PC-3 (cell line): ENCODE results near the gene GRIA4. TPM values are rescaled to one million over a fixed set of nuclear protein-coding genes. Genes with fewer than 3 reads are reported as not detected.

Experiments used
- ATAC-seq: fragments of 200-7000 bp; cut with Tn5 transposase; 2 replicates; pipeline ENCODE4 v1.9.1; 2020; ENCODE audit warnings: mild to moderate bottlenecking, moderate library complexity
- BruUV-seq: library from RNA; stranded (reverse); fragments of 400-500 nt; replicated peaks from 2 replicates; lab custom pipeline; 2021; lab: Mats Ljungman, UMichigan
- CTCF ChIA-PET: fragments of 300-600 bp; sonication (Branson Sonifier 250); formaldehyde crosslinking; loops from one replicate; lab custom pipeline; 2022; ENCODE audit warnings: antibody characterized with exemption; lab: Charles Lee
- POLR2A ChIA-PET: fragments of 300-600 bp; sonication (Branson Sonifier 250); formaldehyde crosslinking; loops from one replicate; lab custom pipeline; 2022; ENCODE audit warnings: antibody characterized with exemption; ENCODE audit not compliant: unreplicated experiment; lab: Charles Lee
- DNase-seq: peaks from one replicate; pipeline ENCODE4 v3.0.0-alpha.2; 2015
- H2AFZ ChIP-seq: fragments of 300-600 bp; sonication (generic); 2 replicates; pipeline ENCODE4 v1.6.0; 2016; ENCODE audit warnings: antibody characterized with exemption, low read length
- H3F3A ChIP-seq: fragments of 300-600 bp; sonication (generic); one replicate; pipeline ENCODE4 v1.6.0; 2017; ENCODE audit warnings: antibody characterized with exemption, low read length, control low read depth, mild to moderate bottlenecking; ENCODE audit not compliant: unreplicated experiment
- H3K27ac ChIP-seq: fragments of 300-600 bp; sonication (generic); 2 replicates; pipeline ENCODE4 v1.5.1; 2016; ENCODE audit warnings: mild to moderate bottlenecking, low read length
- H3K27me3 ChIP-seq: fragments of 300-600 bp; sonication (generic); 2 replicates; pipeline ENCODE4 v1.6.1; 2016; ENCODE audit warnings: low read length, mixed read lengths
- H3K36me3 ChIP-seq: fragments of 300-600 bp; sonication (generic); 2 replicates; pipeline ENCODE4 v1.6.1; 2016; ENCODE audit warnings: low read depth, mixed run types, low read length, mixed read lengths
- H3K4me1 ChIP-seq: fragments of 300-600 bp; sonication (generic); 2 replicates; pipeline ENCODE4 v1.5.1; 2016; ENCODE audit warnings: low read length; ENCODE audit not compliant: insufficient read depth
- H3K4me2 ChIP-seq: fragments of 300-600 bp; sonication (generic); 2 replicates; pipeline ENCODE4 v1.6.0; 2016; ENCODE audit warnings: low read length
- H3K4me3 ChIP-seq: fragments of 300-600 bp; sonication (generic); 2 replicates; pipeline ENCODE4 v1.5.1; 2016; ENCODE audit warnings: mild to moderate bottlenecking, low read length, mixed read lengths
- H3K79me2 ChIP-seq: fragments of 300-600 bp; sonication (generic); 2 replicates; pipeline ENCODE4 v1.6.1; 2017; ENCODE audit warnings: low read length, mixed read lengths
- H3K9ac ChIP-seq: fragments of 300-600 bp; sonication (generic); 2 replicates; pipeline ENCODE4 v1.6.0; 2016; ENCODE audit warnings: mild to moderate bottlenecking, low read length
- H3K9me2 ChIP-seq: fragments of 300-600 bp; sonication (generic); replicated peaks from 2 replicates; pipeline ENCODE4 v1.6.1; 2016; ENCODE audit warnings: mixed run types, low read length, mixed read lengths
- H3K9me3 ChIP-seq: fragments of 300-600 bp; sonication (generic); 2 replicates; pipeline ENCODE4 v1.6.1; 2016; ENCODE audit warnings: low read length, mixed read lengths
- H4K20me1 ChIP-seq: fragments of 300-600 bp; sonication (generic); 2 replicates; pipeline ENCODE4 v1.6.1; 2016; ENCODE audit warnings: low read length, mixed read lengths
- EZH2 ChIP-seq: fragments of 300-600 bp; sonication (generic); IDR thresholded peaks from one replicate; pipeline ENCODE4 v1.6.1; 2017; ENCODE audit warnings: antibody characterized with exemption, mild to moderate bottlenecking, low read length; ENCODE audit not compliant: unreplicated experiment
- EZH2phosphoT487 ChIP-seq: fragments of 300-600 bp; sonication (generic); IDR thresholded peaks from 2 replicates; pipeline ENCODE4 v1.6.1; 2018; ENCODE audit warnings: mild to moderate bottlenecking, antibody characterized with exemption, low read length, borderline replicate concordance
- intact Hi-C: fragments of 100-400 bp; cut with micrococcal nuclease; formaldehyde crosslinking; loops from 2 replicates; pipeline ENCODE4 v1.9.0; 2023
- total RNA-seq: library from RNA; depleted of rRNA; stranded (reverse); fragments of >200 nt; gene quantifications from 2 replicates; pipeline ENCODE4 v1.2.3, GENCODE V29; 2014
- TF ChIP-seq, protein P1 (sequence below): fragments of 300-600 bp; sonication (generic); conservative IDR thresholded peaks from 2 replicates; pipeline ENCODE4 v1.5.1; 2017; ENCODE audit warnings: antibody characterized with exemption, low read depth, mild to moderate bottlenecking, low read length

The GRIA4 gene
- total RNA-seq, 1 experiment from 2014 or later = not detected

DNA sequence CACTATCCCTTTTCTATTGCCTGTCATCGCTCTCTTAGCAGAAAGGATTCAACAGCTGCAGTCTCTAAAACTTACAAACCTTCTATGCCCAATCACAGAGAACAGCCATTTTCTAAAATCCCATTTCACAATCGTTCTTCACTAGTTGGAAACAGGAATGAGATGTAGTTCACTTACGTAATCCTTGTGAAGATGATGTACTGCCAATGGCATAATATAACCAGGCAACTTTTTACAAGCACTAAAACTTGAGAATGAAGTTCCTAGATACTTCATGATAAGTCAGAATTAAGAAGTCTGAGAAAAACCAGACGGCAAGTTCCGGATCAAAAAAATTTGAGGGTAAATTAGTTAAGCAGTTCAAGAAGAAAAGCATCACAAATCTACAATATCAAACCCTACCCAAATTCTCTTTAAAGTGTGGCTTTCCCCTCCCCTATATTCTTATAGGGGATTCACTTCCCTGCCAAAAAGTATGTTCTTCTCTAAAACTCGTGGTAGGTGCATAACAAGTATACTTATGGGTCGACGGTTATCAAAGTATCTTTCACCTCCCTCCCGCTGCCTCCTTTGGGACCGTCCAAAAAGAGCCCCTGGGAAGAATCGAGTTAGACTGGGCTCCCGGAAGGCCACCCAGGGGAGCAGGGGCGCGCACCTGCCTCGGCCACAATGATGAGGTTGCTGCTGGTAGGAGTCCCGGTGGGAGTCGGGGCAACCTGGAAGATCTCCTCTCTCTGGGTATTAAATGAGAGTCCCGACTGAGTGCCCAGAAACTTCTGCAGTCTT lies 411.5 kb downstream of the GRIA4 start:
- Histone ChIP-seq H3K4me2 (peak overlapping the region; percentile 83), H3F3A (no peaks in the 10 kb centered on the region), H3K4me1 (peaks cover 28% of the 10 kb centered on the region), H2AFZ (peak overlapping the region; percentile 88), H3K27me3 (no peaks in the 10 kb centered on the region), H3K79me2 (peaks cover 55% of the 10 kb centered on the region), H3K9me2 (no peaks in the 10 kb centered on the region), H3K9me3 (no peaks in the 10 kb centered on the region), H3K4me3 (peak overlapping the region; percentile 91), H4K20me1 (no peaks in the 10 kb centered on the region), H3K27ac (peak overlapping the region; percentile 9; the same call in 1 of the 2 replicates), H3K36me3 (0 out of 2 replicates have a peak, but pooled peaks cover 3% of the 10 kb centered on the region), H3K9ac (peak overlapping the region; percentile 74)
- ChIA-PET CTCF (no interaction called here), POLR2A (no interaction called here)
- TF ChIP-seq, protein P1, sequence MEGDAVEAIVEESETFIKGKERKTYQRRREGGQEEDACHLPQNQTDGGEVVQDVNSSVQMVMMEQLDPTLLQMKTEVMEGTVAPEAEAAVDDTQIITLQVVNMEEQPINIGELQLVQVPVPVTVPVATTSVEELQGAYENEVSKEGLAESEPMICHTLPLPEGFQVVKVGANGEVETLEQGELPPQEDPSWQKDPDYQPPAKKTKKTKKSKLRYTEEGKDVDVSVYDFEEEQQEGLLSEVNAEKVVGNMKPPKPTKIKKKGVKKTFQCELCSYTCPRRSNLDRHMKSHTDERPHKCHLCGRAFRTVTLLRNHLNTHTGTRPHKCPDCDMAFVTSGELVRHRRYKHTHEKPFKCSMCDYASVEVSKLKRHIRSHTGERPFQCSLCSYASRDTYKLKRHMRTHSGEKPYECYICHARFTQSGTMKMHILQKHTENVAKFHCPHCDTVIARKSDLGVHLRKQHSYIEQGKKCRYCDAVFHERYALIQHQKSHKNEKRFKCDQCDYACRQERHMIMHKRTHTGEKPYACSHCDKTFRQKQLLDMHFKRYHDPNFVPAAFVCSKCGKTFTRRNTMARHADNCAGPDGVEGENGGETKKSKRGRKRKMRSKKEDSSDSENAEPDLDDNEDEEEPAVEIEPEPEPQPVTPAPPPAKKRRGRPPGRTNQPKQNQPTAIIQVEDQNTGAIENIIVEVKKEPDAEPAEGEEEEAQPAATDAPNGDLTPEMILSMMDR = no peak
- no peak for TF ChIP-seq EZH2
- no peak for TF ChIP-seq EZH2phosphoT487
- ATAC-seq (peak; percentile 14), DNase-seq (peak; percentile 59)
- intact Hi-C loops = loop anchor here (5.0 kb wide), 2 partner anchors 84 to 99 kb away; no protein-coding TSS in a partner anchor
- TSS peak; percentile 60 for BruUV-seq

DNA sequence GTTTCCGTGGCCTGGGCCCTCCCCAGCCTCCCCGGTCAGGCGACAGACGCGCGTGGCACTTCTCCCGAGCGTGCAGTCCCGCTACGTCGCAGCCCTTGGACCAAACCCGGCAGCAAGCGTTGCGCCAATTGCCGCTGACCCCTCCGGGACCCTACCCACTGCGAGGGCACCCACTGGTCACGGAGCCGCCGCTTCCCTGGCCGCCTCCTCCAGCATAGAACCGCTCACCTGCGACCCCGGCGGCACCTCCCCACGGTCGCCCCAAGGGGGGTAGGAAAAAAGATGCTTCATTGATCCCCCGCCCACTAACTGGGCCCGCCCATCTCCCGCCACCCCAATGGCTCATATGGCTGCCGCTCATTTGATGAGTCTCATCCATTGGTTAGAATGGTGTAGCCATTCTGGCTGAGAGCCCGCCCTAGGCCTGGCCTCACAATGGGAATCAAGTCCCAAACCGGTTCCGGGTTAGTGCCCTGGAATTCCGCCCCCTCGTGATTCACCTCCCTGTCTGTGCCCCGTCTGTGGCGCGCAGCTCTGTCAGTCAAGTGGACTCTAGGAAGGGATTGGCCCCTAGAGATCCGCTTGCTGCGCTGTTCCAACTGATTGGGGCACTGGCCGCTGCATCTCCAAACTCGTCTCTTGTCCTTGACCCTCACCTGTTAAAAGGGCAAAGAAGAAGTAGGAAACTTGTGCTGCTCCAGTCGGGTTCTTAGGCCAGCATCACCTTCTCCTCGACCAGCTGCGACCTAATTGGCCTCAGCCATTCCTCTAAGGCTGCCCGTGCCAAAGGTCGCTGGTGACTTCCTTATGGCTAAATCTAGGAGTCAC lies 412.3 kb downstream of the GRIA4 start, which contains the start of gene MSANTD4:
Gene MSANTD4 (minus strand): TSS at position 274 of the 828 bp plus-strand sequence. CDS start 11,323 bp downstream, outside the sequence.
- peak within 1 kb of the TSS; percentile 9; the same call in 1 of the 2 replicates for H3K27ac ChIP-seq
- peaks cover 47% of the 10 kb centered on the region for H3K79me2 ChIP-seq
- H2AFZ ChIP-seq = peak within 1 kb of the TSS; percentile 89
- H3K9me3 ChIP-seq = no peaks in the 10 kb centered on the region
- no TSS peak for BruUV-seq
- H3K9me2 ChIP-seq = no peaks in the 10 kb centered on the region
- H3K4me3 ChIP-seq = peak within 1 kb of the TSS; percentile 91
- DNase-seq (peak; percentile 100), ATAC-seq (peak; percentile 97)
- CTCF ChIA-PET = no interaction called here
- intact Hi-C loops = loop anchor here (1.0 to 5.0 kb wide), 3 partner anchors 55 to 100 kb away; partner anchors contain the start of genes AASDHPPT and KBTBD3
- TF ChIP-seq, protein P1 = no peak
- TF ChIP-seq EZH2phosphoT487 (no peak), EZH2 (no peak)
- H3K9ac ChIP-seq = peak within 1 kb of the TSS; percentile 74
- peaks cover 28% of the 10 kb centered on the region for H3K4me1 ChIP-seq
- POLR2A ChIA-PET = no interaction called here
- H3K36me3 ChIP-seq = 0 out of 2 replicates have a peak, but pooled peaks cover 3% of the 10 kb centered on the region
- H3K4me2 ChIP-seq = peak within 1 kb of the TSS; percentile 83
- H3F3A ChIP-seq = no peaks in the 10 kb centered on the region
- no peaks in the 10 kb centered on the region for H4K20me1 ChIP-seq
- H3K27me3 ChIP-seq = no peaks in the 10 kb centered on the region
